GM12878 (cell line): Measurements from ENCODE around the gene JOSD2. TPM values are rescaled to one million over a fixed set of nuclear protein-coding genes. Genes with fewer than 3 reads are reported as not detected.

ENCODE experiments used
- ATAC-seq: fragments of 200-7000 bp; cut with Tn5 transposase; 3 replicates; pipeline ENCODE4 v1.9.1; 2020; ENCODE audit warnings: mild to moderate bottlenecking, moderate library complexity
- BruUV-seq: library from RNA; stranded (reverse); fragments of 400-500 nt; replicated peaks from 2 replicates; lab custom pipeline; 2021; lab: Mats Ljungman, UMichigan
- CTCF ChIA-PET: fragments of 300-600 bp; sonication (Branson Sonifier 250); formaldehyde crosslinking; extraction: SDS; loops from one replicate; lab custom pipeline; 2021; ENCODE audit warnings: inconsistent platforms; lab: Yijun Ruan, JAX
- POLR2A ChIA-PET: fragments of 350-600 bp; formaldehyde crosslinking; extraction: SDS; loops from one replicate; lab custom pipeline; 2021; ENCODE audit warnings: inconsistent platforms; lab: Charles Lee
- RAD21 ChIA-PET: fragments of 300-600 bp; sonication (Branson Sonifier 250); formaldehyde crosslinking; loops from one replicate; lab custom pipeline; 2023; ENCODE audit warnings: antibody characterized with exemption; ENCODE audit not compliant: unreplicated experiment; lab: Charles Lee
- SMC1A ChIA-PET: fragments of 300-600 bp; sonication (Branson Sonifier 250); formaldehyde crosslinking; loops from one replicate; lab custom pipeline; 2023; ENCODE audit not compliant: unreplicated experiment, uncharacterized antibody; lab: Charles Lee
- DNase-seq: peaks from one replicate; pipeline ENCODE4 v3.0.0-alpha.2; 2011; ENCODE audit warnings: low read depth, low spot score
- FAIRE-seq: peaks from 3 replicates; lab custom pipeline; 2011; peaks lifted over from hg19 to GRCh38; lab: Jason Lieb, UNC
- H2AFZ ChIP-seq: 2 replicates; pipeline ENCODE4 v1.6.0; 2011; ENCODE audit warnings: low read depth, low read length, control low read depth; ENCODE audit not compliant: control insufficient read depth
- H3K27ac ChIP-seq: 2 replicates; pipeline ENCODE4 v1.5.1; 2011; ENCODE audit warnings: control low read depth; ENCODE audit not compliant: control insufficient read depth, insufficient read depth
- H3K27me3 ChIP-seq, 2 experiments: replicated peaks in 1 of 2; 2 replicates each; pipeline versions ENCODE4 v1.6.0 to v1.6.1; 2011; ENCODE audit warnings: low read length in 1 of 2; ENCODE audit not compliant: control insufficient read depth in 2 of 2, insufficient read depth in 2 of 2
- H3K36me3 ChIP-seq, 2 experiments: 2 replicates each; pipeline ENCODE4 v1.5.1; 2011; ENCODE audit warnings: low read length in 1 of 2; ENCODE audit not compliant: control insufficient read depth in 2 of 2, insufficient read depth in 2 of 2
- H3K4me1 ChIP-seq: 2 replicates; pipeline ENCODE4 v1.6.1; 2011; ENCODE audit warnings: mild to moderate bottlenecking, low read length, moderate library complexity, mixed read lengths; ENCODE audit not compliant: control insufficient read depth, insufficient read depth
- H3K4me2 ChIP-seq: 2 replicates; pipeline ENCODE4 v1.6.0; 2011; ENCODE audit warnings: control low read depth; ENCODE audit not compliant: control insufficient read depth, insufficient read depth
- H3K4me3 ChIP-seq: fragments of 200-600 bp; sonication (generic); 2 replicates; pipeline ENCODE4 v1.5.1; 2016
- H3K79me2 ChIP-seq: 2 replicates; pipeline ENCODE4 v1.6.0; 2011; ENCODE audit warnings: low read length; ENCODE audit not compliant: control insufficient read depth, insufficient read depth
- H3K9ac ChIP-seq: 2 replicates; pipeline ENCODE4 v1.8.0; 2011; ENCODE audit warnings: low read length, control low read depth, mixed read lengths; ENCODE audit not compliant: control insufficient read depth, insufficient read depth
- H3K9me3 ChIP-seq: replicated peaks from 3 replicates; pipeline ENCODE4 v1.5.1; 2011; ENCODE audit warnings: mild to moderate bottlenecking, low read length; ENCODE audit not compliant: control insufficient read depth, insufficient read depth
- H4K20me1 ChIP-seq: 2 replicates; pipeline ENCODE4 v1.6.0; 2011; ENCODE audit not compliant: control insufficient read depth, insufficient read depth
- CTCF ChIP-seq, 3 experiments: IDR thresholded peaks in 2 of 3; conservative IDR thresholded peaks in 1 of 3; 2 replicates each; pipeline ENCODE4 v1.5.1; 2011; ENCODE audit warnings: low read depth in 3 of 3, low read length in 3 of 3, mild to moderate bottlenecking in 3 of 3, control low read depth in 2 of 3, moderate library complexity in 2 of 3, inconsistent platforms in 1 of 3, mixed read lengths in 1 of 3; ENCODE audit not compliant: control insufficient read depth in 2 of 3, insufficient read depth in 1 of 3; ENCODE audit errors: extremely low read depth in 1 of 3
- KDM1A ChIP-seq: fragments of 200-600 bp; sonication (generic); IDR thresholded peaks from 2 replicates; pipeline ENCODE4 v1.6.1; 2016; ENCODE audit warnings: borderline replicate concordance
- MLLT1 ChIP-seq: fragments of 450-650 bp; IDR thresholded peaks from 2 replicates; pipeline ENCODE4 v1.6.1; 2016; ENCODE audit warnings: mild to moderate bottlenecking
- USF2 ChIP-seq: IDR thresholded peaks from 2 replicates; pipeline ENCODE4 v1.6.1; 2011; ENCODE audit warnings: low read depth, low read length, improper control_type of control experiment, borderline replicate concordance
- WGBS: methylation state at CpG from one replicate; pipeline ENCODE4 v1.1.6; 2016; ENCODE audit warnings: low lambda C conversion rate; ENCODE audit not compliant: insufficient replicate concordance, insufficient coverage; ENCODE audit errors: missing lambda C conversion rate; 5-methylcytosine and 5-hydroxymethylcytosine counted together
- in situ Hi-C: fragments of 300-500 bp; cut with MboI; formaldehyde crosslinking; loops from 9 replicates; pipeline ENCODE4 v1.14.3; 2018; ENCODE audit warnings: mixed read lengths
- intact Hi-C: fragments of 100-400 bp; cut with micrococcal nuclease; formaldehyde crosslinking; loops from one replicate; pipeline ENCODE4 v1.14.2; 2022; ENCODE audit not compliant: unreplicated experiment
- polyA plus RNA-seq, 11 experiments: library from polyadenylated mRNA; depleted of rRNA in 4 of 11; unstranded in 6 of 11; stranded (reverse) in 5 of 11; fragments of >200 nt; fragmentation: Nextera tagmentation in 4 of 11; fragmentation: Illumina TruSeq in 1 of 11; extraction: Ambion mirVana in 4 of 11; extraction: Trizol in 1 of 11; gene quantifications; 1 replicate in 1 of 11; 2 replicates in 10 of 11; pipeline versions ENCODE4 v1.2.1 to v1.2.3, GENCODE V29; 2011 to 2016; ENCODE audit warnings: inconsistent platforms in 2 of 11, missing spikeins in 2 of 11, low read depth in 1 of 11
- total RNA-seq, 4 experiments: library from RNA; depleted of rRNA in 3 of 4; stranded (reverse); fragments of >200 nt in 3 of 4; fragmentation: Illumina TruSeq in 1 of 4; extraction: Trizol in 1 of 4; gene quantifications; 2 replicates each; pipeline versions ENCODE4 v1.2.1 to v1.2.3, GENCODE V29; 2013 to 2021

JOSD2 gene
- total and polyA plus RNA-seq, 10 of the 15 experiments (the other 5 are each of a cell fraction or from before 2014, with no cell fraction given), result 0.91 to 26.7 (median 13.0) TPM

GRCh38 chr19:50536662-50537305, 25.8 kb upstream of the JOSD2 start:
- ChIA-PET RAD21 (interaction anchor here (1.1 to 2.5 kb wide), 6 partner anchors 20 to 385 kb away, joined by 3 to 13 read pairs (median 8); no protein-coding TSS in a partner anchor), SMC1A (interaction anchor here (0.8 to 2.5 kb wide), 4 partner anchors 20 to 244 kb away, joined by 3 to 16 read pairs (median 6); no protein-coding TSS in a partner anchor), CTCF (interaction anchor here (0.6 to 8.6 kb wide), 13 partner anchors 11 to 385 kb away, joined by 3 to 117 read pairs (median 5); no protein-coding TSS in a partner anchor), POLR2A (interaction anchor here (0.5 kb wide), 1 partner anchor 182 kb away, joined by 3 read pairs; no protein-coding TSS in a partner anchor)
- BruUV-seq, result no TSS peak
- H3K4me2 ChIP-seq, result no peak overlapping the region
- no peaks in the 10 kb centered on the region for H3K27me3 ChIP-seq
- H3K27ac ChIP-seq, result no peak overlapping the region
- H3K4me3 ChIP-seq, result no peak overlapping the region
- no peaks in the 10 kb centered on the region for H4K20me1 ChIP-seq
- intact Hi-C loops, result loop anchor here (1.0 to 10.0 kb wide), 3 partner anchors 182 to 386 kb away; no protein-coding TSS in a partner anchor
- DNase-seq (no peak), FAIRE-seq (no peak), ATAC-seq (no peak)
- in situ Hi-C loops, result loop anchor here (5.0 to 10.0 kb wide), 2 partner anchors 251 to 388 kb away; no protein-coding TSS in a partner anchor
- no peaks in the 10 kb centered on the region for H3K36me3 ChIP-seq
- WGBS, result 62% methylated on average over 16 of the region's 16 CpGs
- no peaks in the 10 kb centered on the region for H3K79me2 ChIP-seq
- H2AFZ ChIP-seq, result no peak overlapping the region
- TF ChIP-seq CTCF (IDR thresholded peaks at IDR 0.05 in 2 of 3, conservative IDR thresholded peaks at IDR 0.05 in 1 of 3; ENCODE audit: control insufficient read depth in 2 of 3, extremely low read depth in 1 of 3, insufficient read depth in 1 of 3, low read depth in 3 of 3, low read length in 3 of 3) (0 out of 6 replicates have a peak, but pooled peaks of 1 of the 3 experiments have one; percentile 9), MLLT1 (no peak), USF2 (no peak), KDM1A (no peak)
- H3K9ac ChIP-seq, result no peak overlapping the region
- H3K4me1 ChIP-seq, result peaks cover 8% of the 10 kb centered on the region
- H3K9me3 ChIP-seq, result peaks cover 9% of the 10 kb centered on the region; the same call in 2 of the 3 replicates
